Measurements from ENCODE around the gene ABCF2. TPM values are rescaled to one million over a fixed set of nuclear protein-coding genes. Genes with fewer than 3 reads are reported as not detected.

ABCF2 gene
- total RNA-seq, 1 experiment from 2014 or later, result 63.7 TPM

- ChIA-PET CTCF (interaction anchor here (1.0 to 1.3 kb wide), 5 partner anchors 9 to 53 kb away, joined by 3 to 7 read pairs (median 3); no protein-coding TSS in a partner anchor), POLR2A (no interaction called here), RAD21 (ENCODE audit: low non-redundant PET in 1 of 2, low total read pairs in 2 of 2, uncharacterized antibody in 2 of 2, unreplicated experiment in 2 of 2) (no interaction called here)
- H4K20me1 ChIP-seq (ENCODE audit: insufficient read depth), result no peaks in the 10 kb centered on the region
- intact Hi-C loops (cut with micrococcal nuclease), result no loop called here
- no peaks in the 10 kb centered on the region for H3K79me2 ChIP-seq (ENCODE audit: insufficient read depth, low read length)
- no TSS peak for BruUV-seq (replicated peaks)
- H3K9me2 ChIP-seq (ENCODE audit: insufficient read depth), result no peaks in the 10 kb centered on the region
- no peak overlapping the region for H2AFZ ChIP-seq (ENCODE audit: low read depth, low read length, poor library complexity, severe bottlenecking)
- no peak overlapping the region for H3K4me3 ChIP-seq (replicated peaks in 1 of 2; ENCODE audit: low read depth in 1 of 2, low read length in 2 of 2)
- peaks cover 0 to 12% of the 10 kb centered on the region in 2 experiments; a peak in 2 of 4 replicates for H3K4me1 ChIP-seq (ENCODE audit: control insufficient read depth in 1 of 2, insufficient read depth in 2 of 2, low read length in 2 of 2)
- no peaks in the 10 kb centered on the region for H3K27me3 ChIP-seq (ENCODE audit: insufficient read depth, low read length)
- no peak overlapping the region for H3K27ac ChIP-seq (ENCODE audit: low read depth, low read length)
- peak overlapping the region; percentile 94 for H3K4me2 ChIP-seq (ENCODE audit: low read length)
- no peak overlapping the region for H3K9ac ChIP-seq (ENCODE audit: low read length)
- no peak for DNase-seq (ENCODE audit: low read depth, low spot score)
- TF ChIP-seq SRF (IDR thresholded peaks at IDR 0.05; ENCODE audit: low read depth), result no peak
- no peak for TF ChIP-seq CBX3 (IDR thresholded peaks at IDR 0.05; ENCODE audit: low read depth)
- no peak for TF ChIP-seq TCF7L2 (IDR thresholded peaks at IDR 0.05; ENCODE audit: borderline replicate concordance, extremely low read depth, insufficient read depth, insufficient read length)
- no peak for TF ChIP-seq ELF1 (IDR thresholded peaks at IDR 0.05; ENCODE audit: borderline replicate concordance, low read depth)
- no peak for TF ChIP-seq POLR2AphosphoS5 (IDR thresholded peaks at IDR 0.05; ENCODE audit: low read depth, low read length)
- TF ChIP-seq POLR2A (IDR thresholded peaks at IDR 0.05; ENCODE audit: borderline replicate concordance, extremely low read depth, insufficient read depth, insufficient read length), result no peak
- TF ChIP-seq, protein P1, sequence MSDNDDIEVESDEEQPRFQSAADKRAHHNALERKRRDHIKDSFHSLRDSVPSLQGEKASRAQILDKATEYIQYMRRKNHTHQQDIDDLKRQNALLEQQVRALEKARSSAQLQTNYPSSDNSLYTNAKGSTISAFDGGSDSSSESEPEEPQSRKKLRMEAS (IDR thresholded peaks at IDR 0.05), result no peak
- no peak for TF ChIP-seq EZH2phosphoT487 (IDR thresholded peaks at IDR 0.05; ENCODE audit: borderline replicate concordance)
- TF ChIP-seq ZFX (IDR thresholded peaks at IDR 0.05), result no peak
- TF ChIP-seq CTCF (IDR thresholded peaks at IDR 0.05 in 2 of 3, conservative IDR thresholded peaks at IDR 0.05 in 1 of 3; ENCODE audit: borderline replicate concordance in 1 of 3, insufficient read depth in 1 of 3, low read depth in 2 of 3, low read length in 2 of 3), result no peak
- TF ChIP-seq CEBPB (IDR thresholded peaks at IDR 0.05; ENCODE audit: low read depth), result no peak
- no peak for TF ChIP-seq SP1 (IDR thresholded peaks at IDR 0.05; ENCODE audit: low read depth)
- TF ChIP-seq RAD21 (IDR thresholded peaks at IDR 0.05; ENCODE audit: low read depth), result no peak
- TF ChIP-seq ATF3 (IDR thresholded peaks at IDR 0.05), result no peak
- TF ChIP-seq ZNF274 (IDR thresholded peaks at IDR 0.05; ENCODE audit: low read depth, low read length), result no peak
- no peak for TF ChIP-seq EZH2 (IDR thresholded peaks at IDR 0.05)
- no peak for TF ChIP-seq SIN3A (IDR thresholded peaks at IDR 0.05; ENCODE audit: low read depth)
- no peak for TF ChIP-seq EGR1 (IDR thresholded peaks at IDR 0.05; ENCODE audit: low read depth)
- TF ChIP-seq YY1 (IDR thresholded peaks at IDR 0.05; ENCODE audit: extremely low read depth, insufficient replicate concordance, low read depth, low read length), result no peak
- no peak for TF ChIP-seq FOSL1 (IDR thresholded peaks at IDR 0.05; ENCODE audit: low read depth)
- ATAC-seq, result no peak
- peaks cover 0 to 8% of the 10 kb centered on the region in 2 experiments; a peak in 1 of 4 replicates for H3K9me3 ChIP-seq (ENCODE audit: control insufficient read depth in 1 of 2, insufficient read depth in 1 of 2, low read depth in 1 of 2, low read length in 2 of 2)
- H3K36me3 ChIP-seq (ENCODE audit: control insufficient read depth in 1 of 2, insufficient read depth in 2 of 2, low read length in 2 of 2), result no peaks in the 10 kb centered on the region
Observed at GRCh38 chr7:151168787-151169162, 58.2 kb downstream of the ABCF2 start.
